GM19467 (cell line): ENCODE data around the gene PSMD1.
"Not testable (repeated sequence)": the region's sequence is repeated elsewhere in the genome, so short reads cannot be mapped to it uniquely, and the experiment has no call there.

Experiments
- ATAC-seq: cut with Tn5 transposase; IDR thresholded peaks from one replicate; pipeline ENCODE4 v1.9.1; 2021; ENCODE audit warnings: mild to moderate bottlenecking, moderate library complexity; ENCODE audit not compliant: unreplicated experiment

PSMD1 gene

GRCh38 chr2:231140808-231141207 is 84.1 kb downstream of the PSMD1 start:
- not testable (repeated sequence) for ATAC-seq

GRCh38 chr2:231144896-231145295 is 88.2 kb downstream of the PSMD1 start:
- no peak for ATAC-seq

GRCh38 chr2:231146665-231147064 is 90.0 kb downstream of the PSMD1 start:
- no peak for ATAC-seq

- ATAC-seq: no peak
Observed at GRCh38 chr2:231152800-231153557, 96.3 kb downstream of the PSMD1 start.

- no peak for ATAC-seq
Observed at GRCh38 chr2:231159306-231159705, 102.6 kb downstream of the PSMD1 start.

GRCh38 chr2:231160701-231161100 is 104.0 kb downstream of the PSMD1 start:
- ATAC-seq: no peak

GRCh38 chr2:231161252-231161839 is 104.7 kb downstream of the PSMD1 start:
- no peak for ATAC-seq

- no peak for ATAC-seq
Observed at GRCh38 chr2:231161877-231162329, 105.2 kb downstream of the PSMD1 start.

- no peak for ATAC-seq
Observed at GRCh38 chr2:231163011-231163410, 106.3 kb downstream of the PSMD1 start.

GRCh38 chr2:231163414-231164095 is 106.9 kb downstream of the PSMD1 start:
- ATAC-seq: no peak

- no peak for ATAC-seq
Observed at GRCh38 chr2:231167745-231168459, 111.2 kb downstream of the PSMD1 start.

GRCh38 chr2:231168460-231169139 is 111.9 kb downstream of the PSMD1 start:
- no peak for ATAC-seq

GRCh38 chr2:231169488-231169887 is 112.8 kb downstream of the PSMD1 start:
- no peak for ATAC-seq

- no peak for ATAC-seq
Observed at GRCh38 chr2:231170055-231170454, 113.4 kb downstream of the PSMD1 start.

GRCh38 chr2:231172025-231172424 is 115.4 kb downstream of the PSMD1 start:
- ATAC-seq: no peak

- ATAC-seq: no peak
Observed at GRCh38 chr2:231174211-231174651, 117.6 kb downstream of the PSMD1 start.

GRCh38 chr2:231176066-231176465 is 119.4 kb downstream of the PSMD1 start:
- ATAC-seq: no peak

GRCh38 chr2:231177156-231178025 is 120.7 kb downstream of the PSMD1 start:
- ATAC-seq: no peak

GRCh38 chr2:231178805-231179204 is 122.1 kb downstream of the PSMD1 start:
- not testable (repeated sequence) for ATAC-seq
